Measurements from ENCODE around the gene DNAJC5.

DNA sequence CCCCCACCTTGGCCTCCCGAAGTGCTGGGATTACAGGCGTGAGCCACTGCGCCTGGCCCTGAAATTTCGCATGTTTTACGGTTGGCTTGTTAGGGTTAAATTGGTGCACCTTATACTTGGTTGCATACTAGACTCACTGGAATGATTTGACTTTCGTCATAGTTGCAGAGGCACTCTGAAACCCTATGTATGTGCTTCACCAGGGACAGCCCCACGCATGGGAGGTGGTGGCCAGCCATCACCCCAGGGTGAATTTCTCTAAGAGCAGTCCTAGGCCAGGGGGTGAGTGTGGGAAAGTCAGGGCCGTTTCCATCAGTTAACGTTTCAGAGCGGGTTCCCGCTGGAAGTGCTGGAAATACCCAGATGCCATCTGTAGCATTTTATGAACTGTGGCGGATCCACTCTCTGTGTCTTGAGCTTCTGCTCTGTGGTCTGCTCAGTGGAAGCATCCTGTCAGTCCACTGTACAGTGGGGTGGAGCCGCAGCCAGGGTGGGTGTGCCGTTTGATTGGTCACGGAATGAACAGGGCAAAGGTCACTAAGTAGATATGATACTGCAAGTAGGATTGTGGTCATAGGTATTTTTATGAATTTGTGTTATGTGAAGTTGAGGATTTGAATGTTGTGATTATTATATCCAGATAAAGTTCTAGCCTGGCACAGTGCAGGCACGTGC lies 13.2 kb downstream of the DNAJC5 start:
- TF ChIP-seq, protein P1, sequence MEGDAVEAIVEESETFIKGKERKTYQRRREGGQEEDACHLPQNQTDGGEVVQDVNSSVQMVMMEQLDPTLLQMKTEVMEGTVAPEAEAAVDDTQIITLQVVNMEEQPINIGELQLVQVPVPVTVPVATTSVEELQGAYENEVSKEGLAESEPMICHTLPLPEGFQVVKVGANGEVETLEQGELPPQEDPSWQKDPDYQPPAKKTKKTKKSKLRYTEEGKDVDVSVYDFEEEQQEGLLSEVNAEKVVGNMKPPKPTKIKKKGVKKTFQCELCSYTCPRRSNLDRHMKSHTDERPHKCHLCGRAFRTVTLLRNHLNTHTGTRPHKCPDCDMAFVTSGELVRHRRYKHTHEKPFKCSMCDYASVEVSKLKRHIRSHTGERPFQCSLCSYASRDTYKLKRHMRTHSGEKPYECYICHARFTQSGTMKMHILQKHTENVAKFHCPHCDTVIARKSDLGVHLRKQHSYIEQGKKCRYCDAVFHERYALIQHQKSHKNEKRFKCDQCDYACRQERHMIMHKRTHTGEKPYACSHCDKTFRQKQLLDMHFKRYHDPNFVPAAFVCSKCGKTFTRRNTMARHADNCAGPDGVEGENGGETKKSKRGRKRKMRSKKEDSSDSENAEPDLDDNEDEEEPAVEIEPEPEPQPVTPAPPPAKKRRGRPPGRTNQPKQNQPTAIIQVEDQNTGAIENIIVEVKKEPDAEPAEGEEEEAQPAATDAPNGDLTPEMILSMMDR (IDR thresholded peaks at IDR 0.05 in 4 of 5, conservative IDR thresholded peaks at IDR 0.05 in 1 of 5) = no peak
- TF ChIP-seq POLR2A (IDR thresholded peaks at IDR 0.05) = no peak
